Measurements from ENCODE around the gene CYP2A13.
"Not testable (repeated sequence)": the region's sequence is repeated elsewhere in the genome, so short reads cannot be mapped to it uniquely, and the experiment has no call there.

CYP2A13 gene, protein sequence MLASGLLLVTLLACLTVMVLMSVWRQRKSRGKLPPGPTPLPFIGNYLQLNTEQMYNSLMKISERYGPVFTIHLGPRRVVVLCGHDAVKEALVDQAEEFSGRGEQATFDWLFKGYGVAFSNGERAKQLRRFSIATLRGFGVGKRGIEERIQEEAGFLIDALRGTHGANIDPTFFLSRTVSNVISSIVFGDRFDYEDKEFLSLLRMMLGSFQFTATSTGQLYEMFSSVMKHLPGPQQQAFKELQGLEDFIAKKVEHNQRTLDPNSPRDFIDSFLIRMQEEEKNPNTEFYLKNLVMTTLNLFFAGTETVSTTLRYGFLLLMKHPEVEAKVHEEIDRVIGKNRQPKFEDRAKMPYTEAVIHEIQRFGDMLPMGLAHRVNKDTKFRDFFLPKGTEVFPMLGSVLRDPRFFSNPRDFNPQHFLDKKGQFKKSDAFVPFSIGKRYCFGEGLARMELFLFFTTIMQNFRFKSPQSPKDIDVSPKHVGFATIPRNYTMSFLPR

DNA sequence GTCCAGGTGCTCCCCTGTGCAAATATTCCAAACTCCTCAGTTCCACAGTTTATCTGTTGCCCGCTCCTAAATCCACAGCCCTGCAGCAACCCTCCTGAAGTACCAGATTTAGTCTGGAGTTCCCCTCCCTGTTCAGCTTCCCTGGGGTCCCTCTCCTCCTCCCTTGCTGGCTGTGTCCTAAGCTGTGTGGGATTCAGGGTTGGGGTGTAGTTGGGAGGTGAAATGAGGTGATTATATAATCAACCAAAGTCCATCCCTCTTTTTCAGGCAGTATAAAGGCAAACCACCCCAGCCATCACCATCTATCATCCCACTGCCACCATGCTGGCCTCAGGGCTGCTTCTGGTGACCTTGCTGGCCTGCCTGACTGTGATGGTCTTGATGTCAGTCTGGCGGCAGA lies at the start of gene CYP2A13:
Gene CYP2A13 (plus strand): TSS at position 301 of the 400 bp plus-strand sequence. CDS start 21 bp downstream, at position 322.
- DNase-seq (ENCODE audit: low spot score) = no peak

DNA sequence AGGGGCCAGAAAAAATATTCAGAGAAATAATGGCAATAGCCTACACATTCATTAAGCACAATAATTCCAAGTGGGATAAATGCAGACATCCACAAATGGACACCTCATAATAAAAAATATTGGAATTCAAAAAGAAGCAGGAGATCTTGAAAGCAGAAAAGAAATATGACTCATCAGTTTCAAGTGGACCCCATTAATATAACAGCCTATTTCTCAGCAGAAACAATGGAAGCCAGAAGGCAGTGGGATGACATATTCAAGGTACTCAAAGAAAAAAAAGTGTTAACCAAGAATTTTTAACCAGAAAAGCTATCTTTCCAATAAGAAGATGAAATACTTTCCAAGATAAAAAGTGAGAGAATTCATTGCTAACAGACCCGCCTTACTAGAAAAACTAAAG lies 48.4 kb upstream of the CYP2A13 start:
- no peak for DNase-seq (ENCODE audit: low spot score)

DNA sequence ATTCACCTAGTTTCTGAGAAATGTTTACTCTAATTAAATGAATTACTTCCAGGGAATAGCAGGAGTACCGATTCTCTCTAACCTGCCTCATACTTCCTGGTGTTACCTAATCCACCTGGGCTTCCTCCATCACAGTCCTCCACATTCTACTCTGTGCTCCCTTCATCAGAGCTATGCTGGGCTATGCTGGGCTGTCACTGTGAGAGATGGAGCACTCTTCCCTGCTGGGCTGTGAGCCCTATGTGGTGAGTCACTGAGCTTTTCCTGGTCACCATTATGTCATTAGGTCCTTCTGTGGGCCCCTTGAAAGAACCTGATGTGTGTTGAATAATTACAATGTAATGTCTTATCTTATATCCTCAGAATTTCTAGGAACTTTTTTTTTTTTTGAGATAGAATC lies 43.2 kb upstream of the CYP2A13 start:
- DNase-seq (ENCODE audit: low spot score) = not testable (repeated sequence)

DNA sequence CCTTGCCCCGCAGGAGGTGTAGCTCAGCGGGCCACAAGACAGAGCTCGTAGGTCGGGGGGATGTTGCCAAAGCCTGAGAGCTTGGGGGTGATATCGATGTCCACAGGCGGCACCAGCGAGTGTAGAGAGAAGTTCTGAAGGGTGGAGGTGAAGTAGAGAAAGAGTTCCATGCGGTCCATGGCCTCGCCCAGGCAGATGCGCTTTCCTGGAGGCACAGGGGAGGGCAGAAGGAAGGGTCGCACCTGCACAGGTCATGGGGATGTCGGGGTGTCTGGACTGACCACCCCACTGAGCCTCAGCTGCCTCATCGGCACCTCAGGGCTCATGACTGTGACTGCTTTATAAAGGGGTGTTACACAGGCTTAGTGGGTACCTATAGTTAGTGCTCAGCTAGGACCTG lies 37.8 kb upstream of the CYP2A13 start:
- DNase-seq (ENCODE audit: low spot score) = no peak

DNA sequence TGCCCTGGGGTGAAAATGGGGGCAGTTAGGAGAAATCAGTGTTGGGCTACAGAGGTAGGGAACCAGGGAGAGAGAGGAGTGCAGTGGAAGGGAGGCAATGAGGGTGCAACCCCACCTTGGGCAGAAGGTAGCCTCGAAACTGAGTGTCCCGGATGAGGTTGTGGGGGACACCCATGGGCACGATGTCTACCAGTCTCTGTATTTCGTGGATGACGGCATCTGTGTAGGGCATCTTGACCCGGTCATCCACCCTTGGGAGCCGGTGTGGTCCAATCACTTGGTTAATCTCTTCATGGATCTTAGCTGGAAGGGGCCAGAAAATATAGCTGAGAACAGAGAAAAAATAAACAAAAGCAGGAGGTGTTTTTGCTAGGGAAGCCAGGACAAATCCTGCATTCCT lies 36.1 kb upstream of the CYP2A13 start:
- not testable (repeated sequence) for DNase-seq (ENCODE audit: low spot score)

DNA sequence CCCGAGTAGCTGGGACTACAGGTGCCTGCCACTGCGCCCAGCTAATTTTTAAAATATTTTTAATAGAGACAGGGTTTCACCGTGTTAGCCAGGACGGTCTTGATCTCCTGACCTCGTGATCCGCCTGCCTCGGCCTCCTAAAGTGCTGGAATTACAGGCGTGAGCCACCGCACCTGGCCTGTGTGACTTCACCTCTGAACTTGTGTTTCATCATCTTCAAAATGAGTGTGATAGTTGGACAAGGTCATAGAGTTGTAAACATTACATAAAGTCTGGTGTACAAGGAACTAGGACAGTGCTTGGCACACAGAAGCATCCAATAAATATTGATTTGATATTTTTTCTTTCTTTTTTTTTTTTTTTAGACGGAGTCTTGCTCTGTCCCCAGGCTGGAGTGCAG lies 34.9 kb upstream of the CYP2A13 start:
- not testable (repeated sequence) for DNase-seq (ENCODE audit: low spot score)

DNA sequence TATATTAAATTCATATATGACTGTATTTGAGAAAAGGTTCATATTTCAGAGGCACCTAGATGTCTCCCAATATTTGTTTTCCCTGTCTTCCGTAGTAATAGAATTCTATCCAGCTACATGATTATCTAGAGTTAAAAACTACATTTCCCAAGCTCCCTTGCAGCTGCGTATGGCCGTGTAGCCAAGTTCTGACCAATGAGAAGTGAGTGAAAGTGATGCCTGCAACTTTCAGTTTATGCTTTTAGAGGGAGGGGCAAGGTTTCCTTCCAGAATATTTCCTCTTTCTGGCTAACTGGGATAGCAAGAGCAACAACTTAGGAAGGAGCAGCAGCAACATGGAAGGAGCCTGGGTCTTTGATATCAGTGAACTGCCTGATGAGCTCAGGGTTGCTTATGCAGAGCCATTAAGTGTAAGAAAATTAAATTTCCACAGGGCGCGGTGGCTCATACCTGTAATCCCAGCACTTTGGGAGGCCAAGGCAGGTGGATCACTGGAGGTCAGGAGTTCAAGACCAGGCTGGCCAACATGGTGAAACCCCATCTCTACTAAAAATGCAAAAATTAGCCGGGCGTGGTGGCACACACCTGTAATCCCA lies 23.2 kb upstream of the CYP2A13 start:
- DNase-seq (ENCODE audit: low spot score) = peak; percentile 57

DNA sequence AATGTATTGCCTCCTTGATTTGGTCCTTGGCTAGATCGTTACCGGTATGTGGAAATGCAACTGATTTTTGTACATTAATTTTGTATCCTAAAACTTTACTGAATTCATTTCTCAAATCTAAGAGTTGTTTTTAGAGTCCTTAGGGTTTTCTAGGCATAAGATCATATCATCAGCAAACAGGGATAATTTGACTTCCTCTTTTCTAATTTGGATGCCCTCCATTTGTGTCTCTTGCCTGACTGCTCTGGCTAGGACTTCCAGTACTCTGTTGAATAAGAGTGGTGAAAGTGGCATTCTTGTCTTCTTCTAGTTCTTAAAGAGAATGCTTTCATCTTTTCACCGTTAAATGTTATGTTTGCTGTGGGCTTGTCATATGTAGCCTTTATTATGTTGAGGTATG lies 12.0 kb upstream of the CYP2A13 start:
- no peak for DNase-seq (ENCODE audit: low spot score)

DNA sequence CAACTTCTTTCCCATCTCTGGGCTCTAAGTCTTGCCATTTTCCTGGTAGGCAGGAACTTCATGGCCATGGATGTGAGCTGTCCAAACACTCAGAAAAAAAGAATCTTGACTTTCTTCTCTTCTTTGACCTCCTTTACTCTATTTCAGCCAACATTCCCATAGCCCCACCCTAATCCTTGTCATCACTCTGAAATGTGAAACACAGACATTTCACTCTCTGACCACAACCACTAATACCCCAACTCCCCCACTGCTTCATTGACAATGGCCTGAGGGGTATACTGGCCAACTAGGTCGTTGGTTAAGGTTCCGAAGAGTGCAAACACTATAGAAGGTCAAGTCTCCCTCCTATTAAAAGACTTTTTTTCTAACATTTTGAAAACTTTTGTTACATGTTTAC lies 4.7 kb upstream of the CYP2A13 start:
- no peak for DNase-seq (ENCODE audit: low spot score)

DNA sequence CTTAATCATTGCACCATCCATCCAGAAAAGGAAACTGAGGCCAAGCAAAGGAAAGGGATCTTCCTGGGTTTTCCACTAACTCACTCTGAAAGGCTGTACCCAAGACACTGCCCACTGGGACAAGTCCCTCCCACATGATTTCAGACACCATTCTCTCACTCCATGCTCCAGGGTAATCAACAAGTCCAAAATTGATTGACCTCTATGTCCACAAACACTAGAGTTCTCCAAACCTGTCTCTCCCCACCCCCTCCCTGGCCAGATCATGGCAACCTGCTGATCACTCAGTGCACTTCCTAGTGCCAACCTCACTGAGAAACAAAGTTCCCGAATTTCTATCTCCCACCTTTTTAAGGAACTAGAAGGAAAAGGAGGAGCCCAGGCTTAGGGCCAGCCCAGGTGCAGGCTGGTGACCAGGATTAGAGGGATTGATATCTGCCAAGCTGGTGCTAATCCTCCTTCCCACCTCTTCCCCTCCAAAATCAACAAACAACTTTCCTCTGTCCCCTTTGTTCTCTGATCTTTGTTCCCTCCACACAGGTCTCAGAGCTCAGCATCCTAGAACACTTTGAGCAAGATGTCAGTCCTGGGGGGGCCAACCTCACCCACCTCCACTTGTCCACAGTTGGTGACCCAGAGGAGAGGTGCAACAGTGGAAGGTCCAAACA lies 2.4 kb upstream of the CYP2A13 start:
- DNase-seq (ENCODE audit: low spot score) = no peak

DNA sequence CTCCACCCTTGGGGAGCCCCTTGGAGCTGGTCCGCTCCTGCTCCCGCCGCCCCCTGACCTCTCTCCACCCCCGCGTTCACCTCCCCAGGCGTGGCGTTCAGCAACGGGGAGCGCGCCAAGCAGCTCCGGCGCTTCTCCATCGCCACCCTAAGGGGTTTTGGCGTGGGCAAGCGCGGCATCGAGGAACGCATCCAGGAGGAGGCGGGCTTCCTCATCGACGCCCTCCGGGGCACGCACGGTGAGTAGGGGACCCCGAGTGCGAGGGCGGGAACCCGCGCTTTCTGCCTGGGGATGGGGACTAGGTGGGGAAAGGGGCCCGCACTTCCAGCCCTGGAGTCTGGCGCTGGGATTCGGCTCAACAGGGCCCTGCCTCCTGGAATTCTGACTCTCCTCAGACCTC lies 1.7 kb downstream of the CYP2A13 start:
- DNase-seq (ENCODE audit: low spot score) = no peak

DNA sequence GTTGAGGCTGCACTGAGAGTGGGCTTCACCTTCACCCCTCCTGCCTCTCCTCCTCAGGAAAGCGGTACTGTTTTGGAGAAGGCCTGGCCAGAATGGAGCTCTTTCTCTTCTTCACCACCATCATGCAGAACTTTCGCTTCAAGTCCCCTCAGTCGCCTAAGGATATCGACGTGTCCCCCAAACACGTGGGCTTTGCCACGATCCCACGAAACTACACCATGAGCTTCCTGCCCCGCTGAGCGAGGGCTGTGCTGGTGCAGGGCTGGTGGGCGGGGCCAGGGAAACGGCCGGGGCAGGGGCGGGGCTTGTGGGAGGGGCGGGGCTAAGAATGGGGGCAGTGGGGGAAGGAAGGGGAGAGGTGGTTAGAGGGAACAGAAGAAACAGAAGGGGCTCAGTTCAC lies 7.5 kb downstream of the CYP2A13 start:
- DNase-seq (ENCODE audit: low spot score) = no peak

DNA sequence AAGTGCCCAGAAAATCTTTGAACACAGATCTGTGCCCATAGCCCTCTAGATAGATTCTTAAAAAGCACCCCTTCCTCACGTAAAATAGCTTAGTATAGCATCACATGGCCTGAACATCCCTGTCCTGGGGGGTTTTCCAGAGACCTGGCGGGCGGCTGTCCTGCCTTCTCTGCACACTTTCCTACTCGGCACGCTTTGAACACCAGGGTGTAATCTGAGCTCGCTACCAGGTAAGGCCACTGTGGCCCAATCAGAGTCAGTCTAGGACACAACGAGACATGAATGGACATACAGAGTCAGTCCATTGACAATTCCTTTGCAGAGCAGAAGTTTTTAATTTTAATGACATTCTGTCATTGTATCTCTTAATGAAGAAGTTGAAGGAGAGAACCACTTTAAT lies 8.1 kb downstream of the CYP2A13 start:
- no peak for DNase-seq (ENCODE audit: low spot score)

DNA sequence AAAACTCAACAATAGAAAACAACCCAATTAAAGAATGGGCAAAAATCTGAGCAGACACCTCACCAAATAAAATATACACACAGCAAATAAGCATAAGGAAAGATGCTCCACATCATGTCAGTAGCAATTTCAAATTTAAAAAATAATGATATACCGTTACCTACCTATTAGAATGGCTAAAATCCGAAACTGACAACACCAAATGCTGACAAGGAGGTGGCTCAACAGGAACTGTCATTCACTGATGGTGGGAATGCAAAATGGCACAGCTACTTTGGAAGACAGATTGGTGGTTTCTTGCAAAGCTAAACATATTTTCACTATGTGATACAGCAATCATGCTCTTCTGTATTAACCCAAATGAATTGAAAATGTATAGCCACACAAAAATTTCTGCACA lies 9.1 kb downstream of the CYP2A13 start:
- no peak for DNase-seq (ENCODE audit: low spot score)

DNA sequence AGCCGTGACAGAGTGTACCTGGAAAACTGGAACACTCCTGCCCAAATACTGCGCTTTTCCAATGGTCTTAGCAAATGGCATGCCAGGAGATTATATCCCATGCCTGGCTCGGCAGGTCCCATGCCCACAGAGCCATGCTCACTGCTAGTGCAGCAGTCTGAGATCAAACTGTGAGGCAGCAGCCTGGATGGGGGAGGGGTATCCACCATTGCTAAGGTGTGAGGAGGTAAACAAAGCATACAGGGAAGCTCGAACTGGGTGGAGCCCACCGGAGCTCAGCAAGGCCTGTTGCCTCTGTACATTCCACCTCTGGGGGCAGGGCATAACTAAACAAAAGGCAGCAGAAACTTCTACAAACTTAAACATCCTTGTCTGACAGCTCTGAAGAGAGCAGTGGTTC lies 10.5 kb downstream of the CYP2A13 start:
- no peak for DNase-seq (ENCODE audit: low spot score)

DNA sequence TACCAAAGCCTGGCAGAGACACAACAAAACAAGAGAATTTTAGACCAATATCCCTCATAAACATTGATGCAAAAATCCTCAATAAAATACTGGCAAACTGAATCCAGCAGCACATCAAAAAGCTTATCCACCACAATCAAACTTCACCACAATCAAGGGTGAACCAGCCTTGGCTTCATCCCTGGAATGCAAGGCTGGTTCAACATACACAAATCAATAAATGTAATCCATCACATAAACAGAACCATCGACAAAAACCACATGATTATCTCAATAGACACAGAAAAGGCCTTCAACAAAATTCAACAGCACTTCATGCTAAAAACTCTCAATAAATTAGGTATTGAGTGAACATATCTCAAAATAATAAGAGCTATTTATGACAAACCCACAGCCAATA lies 14.0 kb downstream of the CYP2A13 start:
- not testable (repeated sequence) for DNase-seq (ENCODE audit: low spot score)

DNA sequence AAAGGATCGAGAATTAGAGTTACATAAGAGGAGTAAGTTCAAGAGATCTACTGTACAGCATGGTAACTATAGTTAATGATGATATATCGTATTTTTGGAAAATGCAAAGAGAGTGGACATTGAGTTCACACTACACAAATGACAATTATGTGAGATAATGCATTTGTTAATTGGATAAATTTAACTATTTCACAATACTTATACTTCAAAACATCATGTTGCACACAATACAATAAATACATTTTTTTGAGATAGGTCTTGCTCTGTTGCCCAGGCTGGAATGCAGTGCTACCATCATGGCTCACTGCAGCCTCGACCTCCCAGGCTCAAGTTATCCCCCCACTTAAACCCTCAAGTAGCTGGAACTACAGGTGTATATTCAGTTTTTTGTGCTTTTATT lies 17.9 kb downstream of the CYP2A13 start:
- DNase-seq (ENCODE audit: low spot score) = no peak

DNA sequence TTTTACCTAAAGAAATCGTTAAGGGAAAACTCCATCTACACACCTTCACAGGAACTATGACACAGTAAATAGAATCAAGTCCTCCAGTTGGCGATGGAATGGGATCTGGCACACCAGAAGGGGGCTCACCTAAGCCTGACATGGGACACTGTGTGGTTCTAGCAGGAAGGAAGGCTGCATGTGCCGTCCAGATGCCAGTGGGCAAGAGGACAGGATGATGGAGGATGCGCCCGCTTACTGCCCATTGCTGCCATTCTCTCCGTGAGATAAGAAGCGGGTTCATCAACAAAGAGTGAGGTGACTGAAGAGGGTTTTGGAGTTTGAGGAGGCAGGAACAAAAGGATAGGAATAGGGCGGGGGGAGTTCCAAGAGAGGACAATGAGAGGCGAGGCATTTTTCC lies 23.0 kb downstream of the CYP2A13 start:
- DNase-seq (ENCODE audit: low spot score) = no peak

DNA sequence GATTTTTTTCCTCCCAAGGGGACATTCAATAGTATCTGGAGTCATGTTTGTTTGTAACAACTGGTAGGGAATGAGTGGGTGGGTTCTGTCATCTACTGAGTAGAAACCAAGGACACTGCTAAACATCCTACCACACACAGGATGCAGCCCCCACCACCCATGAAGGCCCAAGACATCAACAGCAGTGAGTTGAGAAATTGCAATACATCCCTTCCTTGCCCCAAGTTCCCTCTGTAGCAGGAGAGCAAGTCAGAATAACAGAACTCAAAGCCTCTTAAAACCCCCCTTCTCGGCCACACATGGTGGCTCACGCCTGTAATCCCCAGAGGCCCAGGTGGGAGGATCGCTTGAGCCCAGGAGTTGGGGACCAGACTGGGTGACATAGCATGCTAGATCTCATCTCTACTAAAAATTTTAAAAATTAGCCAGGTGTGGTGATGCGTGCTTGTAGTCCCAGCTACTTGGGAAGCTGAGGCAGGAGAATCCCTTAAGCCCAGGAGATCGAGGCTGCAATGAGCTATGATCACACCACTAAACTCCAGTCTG lies 23.6 kb downstream of the CYP2A13 start:
- no peak for DNase-seq (ENCODE audit: low spot score)

DNA sequence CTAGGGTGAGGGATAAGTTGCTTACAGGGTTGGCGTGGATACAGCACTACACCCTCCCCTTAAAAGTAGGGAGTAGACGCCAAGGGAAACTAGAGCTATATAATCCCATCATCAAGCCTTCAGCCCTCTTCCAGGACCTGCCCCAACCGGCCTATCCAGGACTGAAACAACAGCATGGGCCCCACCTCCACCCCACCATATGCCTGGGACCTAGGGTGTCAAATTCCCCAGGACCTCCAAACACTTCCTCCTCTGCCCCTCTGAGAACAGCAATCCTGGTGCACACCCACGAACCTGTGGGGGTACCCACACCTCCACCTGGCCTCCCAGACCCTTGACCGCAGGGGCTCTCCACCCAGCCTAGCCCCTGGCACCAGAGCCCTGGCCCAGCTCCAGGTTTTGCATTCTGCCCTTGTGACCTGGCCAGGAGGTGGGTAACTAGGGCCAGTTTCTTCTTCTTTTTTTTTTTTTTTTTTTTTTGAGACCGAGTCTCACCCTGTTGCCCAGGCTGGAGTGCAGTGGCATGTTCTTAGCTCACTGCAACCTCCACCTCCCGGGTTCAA lies 24.6 kb downstream of the CYP2A13 start:
- DNase-seq (ENCODE audit: low spot score) = no peak

DNA sequence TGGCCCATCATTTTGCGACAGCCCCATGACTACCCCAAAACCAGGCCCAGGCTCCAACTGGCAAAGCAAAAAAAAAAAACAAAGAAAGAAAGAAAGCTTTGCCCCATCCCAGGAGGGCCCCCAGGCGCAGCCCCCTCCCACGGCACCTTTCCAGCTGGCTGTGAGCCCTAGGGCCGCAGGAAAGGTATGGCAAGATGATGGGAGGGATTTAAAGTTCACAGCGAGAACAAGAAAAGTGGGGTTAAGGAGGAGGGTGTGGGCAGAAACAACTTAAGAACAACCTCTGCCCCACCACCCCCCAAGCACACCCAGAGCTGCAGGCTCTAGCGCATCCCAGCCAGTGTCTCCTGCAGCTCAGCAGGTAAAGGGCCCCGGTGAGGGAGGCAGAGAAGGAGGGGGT lies 25.9 kb downstream of the CYP2A13 start, which contains the start of gene CYP2F1:
Gene CYP2F1 (plus strand): TSS at position 301 of the 400 bp plus-strand sequence. CDS start 1,757 bp downstream, outside the sequence.
- DNase-seq (ENCODE audit: low spot score) = no peak

DNA sequence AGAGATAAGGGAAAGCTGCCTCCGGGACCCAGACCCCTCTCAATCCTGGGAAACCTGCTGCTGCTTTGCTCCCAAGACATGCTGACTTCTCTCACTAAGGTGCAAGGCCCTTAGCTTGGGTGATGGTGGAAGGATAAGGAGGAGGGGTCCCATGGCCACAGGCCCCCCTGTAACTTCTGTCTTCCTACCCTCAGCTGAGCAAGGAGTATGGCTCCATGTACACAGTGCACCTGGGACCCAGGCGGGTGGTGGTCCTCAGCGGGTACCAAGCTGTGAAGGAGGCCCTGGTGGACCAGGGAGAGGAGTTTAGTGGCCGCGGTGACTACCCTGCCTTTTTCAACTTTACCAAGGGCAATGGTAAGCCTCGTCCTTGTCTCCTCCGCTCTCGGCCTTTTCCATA lies 28.0 kb downstream of the CYP2A13 start:
- no peak for DNase-seq (ENCODE audit: low spot score)
